Endothelial cell of umbilical vein (primary cell): ENCODE results near the gene SCRN1. TPM values are rescaled to one million over a fixed set of nuclear protein-coding genes. Genes with fewer than 3 reads are reported as not detected.

Experiments used
- BruUV-seq: library from RNA; stranded (reverse); fragments of 400-500 nt; replicated peaks from 2 replicates; lab custom pipeline; 2021; lab: Mats Ljungman, UMichigan
- CTCF ChIA-PET: fragments of 300-600, 350-600 bp; sonication (Branson Sonifier 250); formaldehyde crosslinking; loops from one replicate; lab custom pipeline; 2021; ENCODE audit warnings: antibody characterized with exemption, inconsistent platforms; lab: Charles Lee
- POLR2A ChIA-PET: fragments of 300-600, 350-600 bp; sonication (Branson Sonifier 250); formaldehyde crosslinking; loops from one replicate; lab custom pipeline; 2021; ENCODE audit warnings: antibody characterized with exemption, inconsistent platforms; lab: Charles Lee
- DNase-seq: peaks from one replicate; pipeline ENCODE4 v3.0.0-alpha.2; 2011; ENCODE audit warnings: low read depth, low spot score
- FAIRE-seq: peaks from 2 replicates; lab custom pipeline; 2011; peaks lifted over from hg19 to GRCh38; lab: Jason Lieb, UNC
- H2AFZ ChIP-seq: 2 replicates; pipeline ENCODE4 v1.6.0; 2012; ENCODE audit warnings: low read depth, low read length, control low read depth, inconsistent platforms
- H3K27ac ChIP-seq: 2 replicates; pipeline ENCODE4 v1.5.1; 2011; ENCODE audit warnings: low read depth, mild to moderate bottlenecking, control low read depth, low read length, moderate library complexity; ENCODE audit not compliant: insufficient read depth
- H3K27me3 ChIP-seq, 2 experiments: 2 replicates each; pipeline versions ENCODE4 v1.6.0 to v1.6.1; 2011; ENCODE audit warnings: low read length in 2 of 2, mixed read lengths in 1 of 2; ENCODE audit not compliant: control insufficient read depth in 2 of 2, insufficient read depth in 2 of 2
- H3K36me3 ChIP-seq, 2 experiments: 2 replicates in 1 of 2; 3 replicates in 1 of 2; pipeline ENCODE4 v1.5.1; 2011; ENCODE audit warnings: low read length in 2 of 2, mild to moderate bottlenecking in 1 of 2, moderate library complexity in 1 of 2; ENCODE audit not compliant: control insufficient read depth in 2 of 2, insufficient read depth in 2 of 2; ENCODE audit errors: extremely low read depth in 1 of 2
- H3K4me1 ChIP-seq: 3 replicates; pipeline ENCODE4 v1.5.1; 2011; ENCODE audit warnings: mild to moderate bottlenecking, low read length; ENCODE audit not compliant: control insufficient read depth, insufficient read depth; ENCODE audit errors: extremely low read depth
- H3K4me2 ChIP-seq: 2 replicates; pipeline ENCODE4 v1.6.1; 2011; ENCODE audit warnings: low read length, control low read depth, mixed read lengths; ENCODE audit not compliant: insufficient read depth
- H3K4me3 ChIP-seq, 3 experiments: fragments of 200-600 bp in 1 of 3; sonication (generic), shearing (Covaris generic) in 1 of 3; replicated peaks in 1 of 3; 2 replicates each; pipeline ENCODE4 v1.5.1; 2011 to 2016; ENCODE audit warnings: control low read depth in 3 of 3, low read length in 3 of 3, mild to moderate bottlenecking in 2 of 3, inconsistent platforms in 1 of 3, low read depth in 1 of 3, moderate library complexity in 1 of 3; ENCODE audit not compliant: insufficient read depth in 1 of 3
- H3K79me2 ChIP-seq: 2 replicates; pipeline ENCODE4 v1.6.0; 2012; ENCODE audit warnings: low read length, inconsistent platforms; ENCODE audit not compliant: control insufficient read depth, insufficient read depth
- H3K9ac ChIP-seq: replicated peaks from 2 replicates; pipeline ENCODE3; 2011; ENCODE audit warnings: low read length, control low read depth; ENCODE audit not compliant: insufficient read depth; ENCODE audit errors: extremely low read depth
- H3K9me1 ChIP-seq: replicated peaks from 3 replicates; pipeline ENCODE4 v1.6.0; 2011; ENCODE audit warnings: mild to moderate bottlenecking, low read length; ENCODE audit not compliant: control insufficient read depth, insufficient read depth; ENCODE audit errors: extremely low read depth
- H3K9me3 ChIP-seq: replicated peaks from 2 replicates; pipeline ENCODE4 v1.5.1; 2012; ENCODE audit warnings: low read length, inconsistent platforms; ENCODE audit not compliant: control insufficient read depth, insufficient read depth
- H4K20me1 ChIP-seq: replicated peaks from 2 replicates; pipeline ENCODE3; 2011; ENCODE audit warnings: mild to moderate bottlenecking, low read length; ENCODE audit not compliant: control insufficient read depth, insufficient read depth; ENCODE audit errors: extremely low read depth
- EZH2 ChIP-seq: IDR thresholded peaks from 2 replicates; pipeline ENCODE4 v1.6.1; 2012; ENCODE audit warnings: borderline replicate concordance, low read depth, mild to moderate bottlenecking, moderate library complexity, low read length, inconsistent platforms; ENCODE audit not compliant: severe bottlenecking
- FOS ChIP-seq: IDR thresholded peaks from 2 replicates; pipeline ENCODE4 v1.6.1; 2011; ENCODE audit warnings: mild to moderate bottlenecking, low read length, moderate library complexity, borderline replicate concordance; ENCODE audit not compliant: insufficient read depth
- GATA2 ChIP-seq: IDR thresholded peaks from 2 replicates; pipeline ENCODE4 v1.7.0; 2011; ENCODE audit warnings: low read depth, mild to moderate bottlenecking, moderate library complexity, mixed read lengths, low read length; ENCODE audit not compliant: insufficient read length, insufficient read depth
- JUN ChIP-seq: IDR thresholded peaks from 2 replicates; pipeline ENCODE4 v1.6.1; 2011; ENCODE audit warnings: borderline replicate concordance, low read depth; ENCODE audit not compliant: insufficient read length, insufficient read depth
- MYC ChIP-seq: IDR thresholded peaks from one replicate; pipeline ENCODE4 v1.6.1; 2011; ENCODE audit warnings: mild to moderate bottlenecking, low read depth, low read length
- POLR2A ChIP-seq: IDR thresholded peaks from 2 replicates; pipeline ENCODE4 v1.6.1; 2012; ENCODE audit warnings: low read depth, mild to moderate bottlenecking, control low read depth, low read length
- POLR2AphosphoS5 ChIP-seq: IDR thresholded peaks from 2 replicates; pipeline ENCODE4 v1.6.1; 2012; ENCODE audit warnings: low read depth, mild to moderate bottlenecking, control low read depth, low read length, moderate library complexity; ENCODE audit not compliant: insufficient read depth
- dilution Hi-C: fragments of 300-500 bp; cut with MboI; formaldehyde crosslinking; loops from one replicate; pipeline ENCODE4 v1.15.0; 2019; ENCODE audit warnings: low sequenced_read_pairs; ENCODE audit not compliant: extremely low pct_ligation_motif_present
- intact Hi-C: fragments of 100-400 bp; cut with micrococcal nuclease; formaldehyde crosslinking; loops from one replicate; pipeline ENCODE4 v1.10.0; 2022
- polyA plus RNA-seq, 4 experiments: library from polyadenylated mRNA; depleted of rRNA in 3 of 4; stranded (reverse) in 3 of 4; unstranded in 1 of 4; fragments of >200 nt; gene quantifications; 2 replicates each; pipeline versions ENCODE4 v1.2.1 to v1.2.3, GENCODE V29; 2011 to 2012; ENCODE audit warnings: missing spikeins in 1 of 4
- total RNA-seq: library from RNA; stranded (reverse); gene quantifications from 2 replicates; pipeline ENCODE4 v1.2.3, GENCODE V29; 2021
- TF ChIP-seq, protein P1 (sequence below): IDR thresholded peaks from 2 replicates; pipeline ENCODE4 v1.6.1; 2011; ENCODE audit not compliant: insufficient read depth, insufficient read length
- TF ChIP-seq, protein P2 (sequence below), 2 donors: IDR thresholded peaks; 1 replicate in 1 of 2; 2 replicates in 1 of 2; pipeline ENCODE4 v1.5.1; 2011; ENCODE audit warnings: low read length in 2 of 2, mild to moderate bottlenecking in 2 of 2, moderate library complexity in 2 of 2, control low read depth in 1 of 2, inconsistent platforms in 1 of 2, low read depth in 1 of 2; ENCODE audit not compliant: insufficient read depth in 1 of 2; ENCODE audit errors: extremely low read depth in 1 of 2

Gene SCRN1
- total and polyA plus RNA-seq, 2 donors (not counting 3 experiments of a cell fraction or from before 2014, with no cell fraction given) = 57.0 to 127 TPM

DNA sequence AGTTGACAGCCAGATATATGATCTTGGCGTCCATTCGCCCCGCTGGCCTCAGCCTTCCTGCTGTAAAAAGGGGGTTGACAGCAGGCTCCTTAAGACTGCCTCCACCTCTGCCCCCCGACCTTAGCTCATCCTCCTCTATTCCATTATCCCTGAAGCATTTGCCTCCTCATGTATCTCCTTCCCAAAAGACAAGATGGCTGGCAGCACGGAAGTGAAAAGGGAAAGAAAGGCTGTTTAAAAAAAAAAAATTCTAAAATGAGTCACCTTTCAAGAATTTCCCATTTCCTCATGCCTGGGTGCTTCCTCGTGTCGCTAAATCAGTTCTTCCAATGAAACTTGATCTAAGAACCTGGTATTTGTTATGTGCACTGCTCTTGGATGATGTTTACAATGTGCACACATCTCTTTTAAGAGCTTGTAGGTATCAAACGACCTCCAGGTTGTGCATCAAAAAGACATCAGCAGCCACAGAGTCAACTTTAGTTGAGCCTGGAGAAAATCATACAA, 1.7 kb downstream of the SCRN1 start:
- Histone ChIP-seq H3K79me2 (peaks cover 51% of the 10 kb centered on the region), H3K4me1 (peaks cover 22% of the 10 kb centered on the region), H3K27ac (peak overlapping the region; percentile 93), H3K4me3 (peak overlapping the region in 2 of 3 experiments; percentile 65 to 88), H3K36me3 (no peaks in the 10 kb centered on the region), H3K9ac (peak overlapping the region; percentile 87), H4K20me1 (no peaks in the 10 kb centered on the region), H3K4me2 (peak overlapping the region; percentile 90), H3K9me1 (no peaks in the 10 kb centered on the region), H3K9me3 (no peaks in the 10 kb centered on the region), H3K27me3 (no peaks in the 10 kb centered on the region), H2AFZ (peak overlapping the region; percentile 80)
- dilution Hi-C loops (no loop called here), intact Hi-C loops (loop anchor here (1.0 to 2.0 kb wide), 2 partner anchors 38 to 39 kb away; partner anchors contain the start of gene FKBP14)
- FAIRE-seq (peak; percentile 89), DNase-seq (peak; percentile 71)
- BruUV-seq = no TSS peak
- POLR2A ChIA-PET = no interaction called here
- no peak for TF ChIP-seq MYC
- no peak for TF ChIP-seq EZH2
- TF ChIP-seq, protein P1, sequence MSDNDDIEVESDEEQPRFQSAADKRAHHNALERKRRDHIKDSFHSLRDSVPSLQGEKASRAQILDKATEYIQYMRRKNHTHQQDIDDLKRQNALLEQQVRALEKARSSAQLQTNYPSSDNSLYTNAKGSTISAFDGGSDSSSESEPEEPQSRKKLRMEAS = no peak
- TF ChIP-seq, protein P2, sequence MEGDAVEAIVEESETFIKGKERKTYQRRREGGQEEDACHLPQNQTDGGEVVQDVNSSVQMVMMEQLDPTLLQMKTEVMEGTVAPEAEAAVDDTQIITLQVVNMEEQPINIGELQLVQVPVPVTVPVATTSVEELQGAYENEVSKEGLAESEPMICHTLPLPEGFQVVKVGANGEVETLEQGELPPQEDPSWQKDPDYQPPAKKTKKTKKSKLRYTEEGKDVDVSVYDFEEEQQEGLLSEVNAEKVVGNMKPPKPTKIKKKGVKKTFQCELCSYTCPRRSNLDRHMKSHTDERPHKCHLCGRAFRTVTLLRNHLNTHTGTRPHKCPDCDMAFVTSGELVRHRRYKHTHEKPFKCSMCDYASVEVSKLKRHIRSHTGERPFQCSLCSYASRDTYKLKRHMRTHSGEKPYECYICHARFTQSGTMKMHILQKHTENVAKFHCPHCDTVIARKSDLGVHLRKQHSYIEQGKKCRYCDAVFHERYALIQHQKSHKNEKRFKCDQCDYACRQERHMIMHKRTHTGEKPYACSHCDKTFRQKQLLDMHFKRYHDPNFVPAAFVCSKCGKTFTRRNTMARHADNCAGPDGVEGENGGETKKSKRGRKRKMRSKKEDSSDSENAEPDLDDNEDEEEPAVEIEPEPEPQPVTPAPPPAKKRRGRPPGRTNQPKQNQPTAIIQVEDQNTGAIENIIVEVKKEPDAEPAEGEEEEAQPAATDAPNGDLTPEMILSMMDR (IDR thresholded peaks at IDR 0.05; ENCODE audit: extremely low read depth in 1 of 2, insufficient read depth in 1 of 2, low read depth in 1 of 2, low read length in 2 of 2) = no peak
- TF ChIP-seq POLR2A = no peak
- TF ChIP-seq GATA2 = no peak
- TF ChIP-seq JUN = peak; percentile 91
- peak; percentile 31 for TF ChIP-seq POLR2AphosphoS5
- TF ChIP-seq FOS = peak; percentile 78
- CTCF ChIA-PET = interaction anchor here (0.6 to 2.0 kb wide), 4 partner anchors 11 to 87 kb away, joined by 3 to 8 read pairs (median 4); no protein-coding TSS in a partner anchor
